Hematopoietic multipotent progenitor cell (in vitro differentiated cells): ENCODE data around the gene HERPUD1. TPM values are rescaled to one million over a fixed set of nuclear protein-coding genes. Genes with fewer than 3 reads are reported as not detected.
"Not testable (repeated sequence)": the region's sequence is repeated elsewhere in the genome, so short reads cannot be mapped to it uniquely, and the experiment has no call there.

Experiments used
- DNase-seq, 3 donors: peaks; one replicate each; pipeline ENCODE4 v3.0.0-alpha.2; 2011 to 2015; ENCODE audit warnings: low read depth in 2 of 3, low spot score in 2 of 3
- total RNA-seq: library from RNA; depleted of rRNA; stranded (reverse); fragments of >200 nt; gene quantifications from one replicate; pipeline ENCODE4 v1.2.3, GENCODE V29; 2012

The HERPUD1 gene
- total RNA-seq, 1 donor, result 52.2 TPM

DNA sequence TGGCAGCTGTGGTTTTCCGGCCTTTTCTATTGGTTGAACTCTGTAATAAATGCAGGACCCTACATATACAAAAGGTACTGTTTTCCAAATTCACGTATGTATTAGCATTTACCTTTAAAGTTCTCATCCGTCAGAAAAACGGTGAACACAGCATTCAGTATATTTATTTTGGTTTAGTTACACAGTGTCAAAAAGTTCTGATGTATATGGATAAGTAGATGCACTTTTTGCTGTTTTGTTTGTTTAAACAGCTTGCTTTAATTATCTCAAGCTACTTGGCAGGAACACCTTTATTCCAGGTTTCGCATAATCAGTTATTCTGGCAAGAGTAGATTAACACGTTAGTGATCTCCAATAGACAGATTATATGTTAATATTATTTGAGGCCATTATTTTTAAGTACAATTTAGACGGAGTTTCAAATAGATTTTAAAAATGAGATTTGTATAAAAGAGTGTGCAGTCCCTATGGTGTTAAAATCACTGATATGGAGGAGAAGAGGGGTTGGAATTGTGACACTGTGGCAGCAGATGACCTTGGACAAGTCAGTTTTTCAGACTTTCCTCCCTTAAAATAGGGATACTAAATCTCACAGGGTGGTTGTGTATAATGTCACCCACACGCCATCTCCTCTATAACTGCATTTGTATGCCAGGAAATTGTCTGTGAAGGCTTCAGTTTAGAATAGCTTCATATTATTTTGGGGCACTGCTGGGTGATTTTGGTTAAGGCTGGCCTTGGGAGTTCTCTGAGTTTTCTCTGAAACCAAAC lies 2.1 kb downstream of the HERPUD1 start:
- DNase-seq, result no peak

DNA sequence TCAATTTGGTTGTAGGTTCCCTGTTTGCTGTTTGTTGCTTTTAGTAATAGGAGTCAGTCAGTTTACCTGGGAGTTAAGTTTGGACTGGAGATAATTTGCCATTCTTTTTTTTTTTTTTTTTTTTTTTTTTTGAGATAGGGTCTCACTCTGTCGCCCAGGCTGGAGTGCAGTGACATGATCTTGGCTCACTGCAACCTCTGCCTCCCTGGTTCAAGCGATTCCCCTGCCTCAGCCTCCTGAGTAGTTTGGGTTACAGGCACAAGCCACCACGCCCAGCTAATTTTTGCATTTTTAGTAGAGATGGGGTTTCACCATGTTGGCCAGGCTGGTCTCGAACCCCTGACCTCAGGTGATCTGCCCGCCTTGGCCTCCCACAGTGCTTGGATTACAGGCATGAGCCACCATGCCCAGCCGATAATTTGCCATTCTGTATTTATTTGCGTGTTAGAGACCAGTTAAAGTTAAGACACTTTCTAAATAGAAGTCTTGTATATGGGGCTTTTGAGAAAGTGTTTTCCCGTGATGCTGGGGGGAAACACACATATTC lies 2.7 kb downstream of the HERPUD1 start:
- DNase-seq, result not testable (repeated sequence)

DNA sequence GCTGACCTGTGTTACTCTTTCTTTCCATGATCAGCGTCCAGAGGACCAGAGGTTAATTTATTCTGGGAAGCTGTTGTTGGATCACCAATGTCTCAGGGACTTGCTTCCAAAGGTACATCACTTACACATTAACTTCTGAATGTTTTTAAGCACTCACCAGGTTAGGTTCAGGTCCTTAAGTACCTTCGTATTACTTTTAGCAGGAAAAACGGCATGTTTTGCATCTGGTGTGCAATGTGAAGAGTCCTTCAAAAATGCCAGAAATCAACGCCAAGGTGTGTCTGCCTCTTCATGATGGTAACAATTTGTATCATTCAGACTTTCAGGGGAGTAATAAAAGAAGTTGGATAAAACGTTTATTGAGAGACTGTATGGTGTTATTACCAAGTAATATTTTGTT lies 3.3 kb downstream of the HERPUD1 start:
- DNase-seq, result no peak

DNA sequence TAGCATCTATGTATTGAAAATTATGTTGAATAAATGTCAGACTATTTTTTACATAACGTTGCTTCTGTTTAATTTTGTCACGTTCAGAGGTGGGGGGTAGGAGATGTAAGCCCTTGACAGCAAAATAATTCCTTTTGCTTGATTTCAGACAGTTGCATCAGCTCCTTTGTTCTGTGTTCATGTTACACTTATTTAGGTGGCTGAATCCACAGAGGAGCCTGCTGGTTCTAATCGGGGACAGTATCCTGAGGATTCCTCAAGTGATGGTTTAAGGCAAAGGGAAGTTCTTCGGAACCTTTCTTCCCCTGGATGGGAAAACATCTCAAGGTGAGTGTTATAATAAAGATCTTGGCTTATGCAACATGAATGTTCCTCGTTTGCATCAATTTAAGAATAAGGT lies 4.5 kb downstream of the HERPUD1 start:
- no peak for DNase-seq

DNA sequence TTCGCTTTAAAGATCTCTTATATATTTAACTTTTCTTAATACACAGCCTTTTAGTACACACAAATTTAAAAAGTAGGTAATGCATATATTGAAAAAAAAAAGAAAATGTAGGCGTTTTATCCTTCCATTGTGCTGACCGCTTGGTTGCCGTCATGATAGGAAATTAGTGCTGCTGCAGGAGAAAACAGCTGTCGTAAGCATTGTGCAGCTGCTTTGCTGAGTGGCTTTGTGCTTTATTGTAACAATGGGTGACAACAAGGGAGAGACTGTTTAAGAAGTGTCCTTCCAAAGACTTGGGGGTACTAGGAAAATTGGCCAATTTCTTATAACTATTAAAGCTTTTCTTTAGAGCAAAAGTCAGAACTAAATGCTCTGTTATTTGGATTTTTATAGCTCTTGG lies 5.0 kb downstream of the HERPUD1 start:
- DNase-seq, result no peak

DNA sequence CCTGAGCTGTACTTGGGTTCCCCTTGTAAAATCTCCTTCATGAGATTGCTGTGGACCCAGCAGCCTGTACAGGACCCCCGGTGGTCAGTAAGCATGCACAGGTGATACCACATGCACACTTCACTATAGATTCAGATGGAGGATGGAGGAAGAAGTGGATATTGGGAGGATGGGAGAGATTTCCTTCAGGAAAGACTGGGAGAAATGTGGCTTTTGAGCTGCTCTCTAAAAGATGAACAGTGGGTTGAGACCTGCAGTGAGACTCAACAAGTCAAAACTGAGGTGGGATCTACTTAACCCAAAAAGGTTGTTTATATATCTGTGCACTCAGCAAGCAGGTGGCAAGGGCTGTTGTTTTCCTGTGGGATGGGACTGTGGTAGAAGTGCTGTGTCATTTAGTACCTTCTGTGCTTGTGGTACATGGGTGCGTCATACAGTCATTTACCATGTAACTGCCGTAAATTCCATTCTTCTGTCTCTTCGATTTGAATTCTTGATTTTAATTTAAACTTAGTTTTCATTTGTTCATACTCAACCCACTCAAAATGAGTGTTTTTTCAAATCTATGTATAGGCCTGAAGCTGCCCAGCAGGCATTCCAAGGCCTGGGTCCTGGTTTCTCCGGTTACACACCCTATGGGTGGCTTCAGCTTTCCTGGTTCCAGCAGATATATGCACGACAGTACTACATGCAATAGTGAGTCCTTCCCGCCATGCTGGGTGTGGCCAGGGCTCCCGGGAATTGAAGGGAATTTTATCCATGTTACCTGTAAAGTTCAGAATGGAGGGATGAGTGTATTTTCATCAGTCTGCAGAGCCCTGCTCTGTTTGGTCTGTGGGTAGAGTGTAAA lies 6.9 kb downstream of the HERPUD1 start:
- DNase-seq, result no peak

DNA sequence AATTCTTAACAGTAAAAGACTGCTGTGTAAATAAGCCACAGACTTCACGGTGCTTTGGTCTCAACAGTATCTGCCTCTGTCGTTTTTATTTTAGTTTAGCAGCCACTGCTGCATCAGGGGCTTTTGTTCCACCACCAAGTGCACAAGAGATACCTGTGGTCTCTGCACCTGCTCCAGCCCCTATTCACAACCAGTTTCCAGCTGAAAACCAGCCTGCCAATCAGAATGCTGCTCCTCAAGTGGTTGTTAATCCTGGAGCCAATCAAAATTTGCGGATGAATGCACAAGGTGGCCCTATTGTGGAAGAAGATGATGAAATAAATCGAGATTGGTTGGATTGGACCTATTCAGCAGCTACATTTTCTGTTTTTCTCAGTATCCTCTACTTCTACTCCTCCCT lies 7.9 kb downstream of the HERPUD1 start:
- no peak for DNase-seq

DNA sequence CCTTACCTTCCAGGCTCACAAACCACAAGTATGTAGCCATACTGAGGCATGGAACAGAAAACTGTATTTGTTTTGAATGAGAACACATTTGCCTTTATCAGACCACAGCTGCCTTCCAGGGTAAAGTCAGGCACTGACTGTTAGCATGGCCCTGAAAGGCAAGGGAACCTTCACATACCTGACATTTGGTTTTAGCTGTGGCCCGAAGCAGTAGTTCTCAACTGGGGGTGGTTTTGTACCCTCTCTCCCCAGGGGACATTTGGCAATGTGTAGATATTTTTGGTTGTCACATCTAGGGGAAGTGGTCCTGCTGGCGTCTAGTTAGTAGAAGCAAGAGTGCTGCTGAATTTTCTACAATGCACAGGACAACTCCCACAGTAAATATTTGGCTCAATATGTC lies 9.2 kb downstream of the HERPUD1 start:
- DNase-seq, result no peak

DNA sequence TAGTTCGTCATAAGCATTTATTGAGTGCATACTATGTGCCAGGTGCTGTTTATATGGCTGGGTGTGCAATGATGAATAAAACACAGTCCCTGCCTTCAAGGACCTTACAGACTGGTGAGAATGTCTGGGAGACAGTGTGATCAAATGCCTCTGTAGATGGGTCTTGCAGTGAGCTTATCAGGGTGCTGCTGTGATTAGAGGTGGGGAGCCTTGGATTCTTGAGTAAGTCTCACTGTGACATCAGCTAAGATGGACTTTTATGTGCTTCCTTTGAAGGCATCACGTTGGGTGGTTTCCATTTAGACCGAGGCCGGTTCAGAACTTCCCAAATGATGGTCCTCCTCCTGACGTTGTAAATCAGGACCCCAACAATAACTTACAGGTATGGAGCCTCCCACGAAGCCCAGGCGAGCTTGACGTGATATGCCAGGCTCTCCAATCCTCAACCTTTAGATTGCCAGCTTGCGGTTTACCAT lies 10.0 kb downstream of the HERPUD1 start:
- no peak for DNase-seq

DNA sequence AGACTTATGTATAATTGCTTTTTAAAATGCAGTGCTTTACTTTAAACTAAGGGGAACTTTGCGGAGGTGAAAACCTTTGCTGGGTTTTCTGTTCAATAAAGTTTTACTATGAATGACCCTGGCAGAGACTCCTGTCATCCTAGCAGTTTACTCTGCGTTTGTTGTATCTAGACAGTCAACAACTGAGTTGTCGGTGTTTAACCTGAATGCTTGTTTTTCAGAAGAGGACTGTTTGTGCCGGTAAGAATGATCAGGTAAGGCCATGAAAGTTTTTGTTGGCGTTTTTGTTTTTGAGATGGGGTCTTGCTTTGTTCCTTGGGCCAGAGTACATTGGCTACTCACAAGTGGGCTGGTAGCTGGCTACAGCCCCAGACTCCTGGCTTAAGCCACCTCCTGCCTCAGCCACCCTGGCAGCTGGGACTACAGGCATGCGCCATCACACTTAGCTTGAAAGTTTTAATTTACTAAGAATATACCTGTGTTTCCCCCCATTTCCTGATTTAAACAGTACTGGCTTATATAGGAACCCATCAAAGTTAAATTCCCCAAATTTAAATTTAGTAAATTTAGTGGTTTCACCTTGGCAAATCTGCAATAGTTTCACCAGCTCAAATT lies 11.9 kb downstream of the HERPUD1 start:
- no peak for DNase-seq

DNA sequence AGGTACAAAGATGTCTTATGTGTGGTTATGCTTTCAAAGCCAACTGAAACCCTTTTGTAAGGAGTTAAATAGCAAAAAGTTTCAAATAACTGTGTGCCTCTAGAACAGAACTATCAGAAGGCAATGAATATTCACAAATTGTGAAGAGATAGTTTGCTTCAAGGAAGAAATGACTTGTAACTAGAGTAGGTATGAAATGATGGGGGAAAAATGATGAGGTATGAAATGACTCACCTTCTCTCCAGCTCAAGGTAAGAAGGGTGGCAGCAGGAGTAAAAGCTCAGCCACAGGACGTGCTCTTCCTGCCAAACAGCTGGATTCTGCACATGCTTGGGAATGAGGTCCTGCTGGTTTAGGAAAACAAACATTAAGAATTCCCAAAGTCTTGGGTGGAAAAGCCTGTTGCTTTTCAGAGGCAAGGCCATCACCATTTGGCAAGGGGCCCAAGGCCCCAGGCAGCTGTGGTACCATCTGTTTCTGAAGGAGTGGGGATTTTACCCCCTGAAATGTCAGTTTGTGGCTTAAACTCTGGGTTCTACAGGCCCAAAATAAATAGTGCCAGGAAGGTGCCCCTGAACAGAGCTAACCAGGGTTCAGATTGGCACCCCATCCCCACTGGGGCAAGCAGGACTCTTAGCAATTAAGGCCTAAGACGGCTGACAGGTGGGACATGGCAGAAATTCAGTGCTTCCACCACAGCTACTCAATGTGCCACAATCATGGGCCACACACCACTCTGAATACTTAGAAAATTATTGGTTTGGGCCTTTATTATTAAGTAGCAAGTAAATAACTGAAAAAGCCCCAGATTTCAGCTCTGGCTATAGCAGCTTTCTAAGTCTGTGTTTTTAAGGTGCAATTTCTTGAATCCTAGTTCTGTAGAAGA lies 13.3 kb downstream of the HERPUD1 start:
- no peak for DNase-seq

DNA sequence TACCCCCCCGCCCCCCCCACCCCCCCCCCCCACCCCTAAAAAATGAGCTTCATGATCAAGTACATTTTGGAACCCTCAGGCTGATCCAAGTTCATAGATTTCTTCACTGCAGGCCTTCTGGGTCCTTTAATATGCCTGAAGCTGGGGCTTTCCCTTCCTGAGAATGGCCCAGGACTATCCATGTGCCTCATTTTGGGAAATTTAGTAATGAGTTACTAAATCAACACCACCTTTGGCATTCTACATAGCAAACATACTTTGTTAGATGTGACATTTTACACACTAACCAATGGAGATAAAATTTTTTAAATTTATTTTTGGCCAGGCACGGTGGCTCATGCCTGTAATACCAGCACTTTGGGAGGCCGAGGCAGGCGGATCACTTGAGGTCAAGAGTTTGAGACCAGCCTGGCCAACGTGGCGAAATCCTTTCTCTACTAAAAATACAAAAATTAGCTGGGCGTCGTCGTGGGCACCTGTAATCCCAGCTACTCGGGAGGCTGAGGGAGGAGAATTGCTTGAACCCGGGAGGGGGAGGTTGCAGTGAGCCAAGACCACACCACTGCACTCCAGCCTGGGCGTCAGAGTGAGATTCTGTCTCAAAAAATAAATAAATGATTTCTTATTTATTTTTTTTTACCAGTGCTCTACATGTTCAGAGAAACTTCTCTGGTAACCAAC lies 14.0 kb downstream of the HERPUD1 start:
- DNase-seq, result no peak

DNA sequence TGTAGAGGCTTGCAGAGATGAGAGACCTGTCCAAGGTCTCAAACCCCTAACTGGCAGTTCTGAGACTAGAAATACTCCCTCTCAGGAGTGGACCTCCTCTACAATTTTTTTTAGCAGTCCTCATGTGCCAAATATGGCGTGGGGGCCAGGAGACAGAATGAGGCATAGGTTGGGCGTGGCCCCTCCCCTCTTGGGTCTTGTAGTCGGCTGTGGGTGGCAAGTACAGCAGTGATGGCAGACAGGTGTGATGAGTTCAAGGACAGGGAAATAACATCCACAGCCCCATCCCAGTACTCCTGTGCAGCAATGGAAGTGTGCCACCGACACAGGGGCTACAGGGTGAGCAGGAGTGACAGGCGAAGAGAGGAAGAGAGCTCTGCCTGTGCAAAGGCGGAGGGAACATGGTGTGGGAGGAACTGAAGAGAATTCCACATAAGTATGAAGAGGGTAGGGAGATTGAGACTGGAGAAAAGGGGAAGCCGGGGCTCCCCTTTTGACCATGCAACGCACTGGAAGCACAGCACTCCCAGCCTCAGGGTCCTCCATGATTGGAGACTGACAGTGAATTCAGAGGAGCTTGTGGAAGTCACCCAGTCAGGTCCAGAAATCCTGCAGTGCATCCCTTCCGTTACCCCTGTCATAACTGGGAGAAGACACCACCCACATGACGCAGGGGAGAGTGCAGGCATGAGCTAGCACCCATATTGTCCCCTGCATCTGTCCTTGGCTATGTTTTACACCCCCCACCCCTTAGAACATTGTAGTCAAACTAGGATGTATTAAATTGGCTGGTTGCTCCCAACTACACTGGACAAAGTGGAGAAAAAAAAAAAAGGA lies 15.0 kb downstream of the HERPUD1 start:
- no peak for DNase-seq

DNA sequence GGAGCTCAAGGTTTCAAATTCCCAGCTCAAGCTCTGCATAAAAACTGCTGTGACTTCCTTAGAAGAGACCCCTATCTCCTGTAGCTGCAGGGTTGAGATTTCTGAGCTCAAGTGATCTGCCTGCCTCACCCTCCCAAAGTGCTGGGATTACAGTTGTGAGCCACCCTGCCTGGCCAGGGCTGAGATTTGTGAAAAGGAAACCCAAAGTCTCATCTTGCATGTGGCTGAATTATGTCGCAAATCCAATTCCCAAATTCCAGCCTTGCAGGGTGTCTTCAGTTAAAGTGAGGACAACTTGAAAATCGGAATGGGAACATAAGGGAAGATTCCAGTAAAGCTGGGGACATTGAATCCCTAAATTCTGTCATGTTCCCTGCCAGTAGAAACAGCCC lies 15.7 kb downstream of the HERPUD1 start:
- no peak for DNase-seq

DNA sequence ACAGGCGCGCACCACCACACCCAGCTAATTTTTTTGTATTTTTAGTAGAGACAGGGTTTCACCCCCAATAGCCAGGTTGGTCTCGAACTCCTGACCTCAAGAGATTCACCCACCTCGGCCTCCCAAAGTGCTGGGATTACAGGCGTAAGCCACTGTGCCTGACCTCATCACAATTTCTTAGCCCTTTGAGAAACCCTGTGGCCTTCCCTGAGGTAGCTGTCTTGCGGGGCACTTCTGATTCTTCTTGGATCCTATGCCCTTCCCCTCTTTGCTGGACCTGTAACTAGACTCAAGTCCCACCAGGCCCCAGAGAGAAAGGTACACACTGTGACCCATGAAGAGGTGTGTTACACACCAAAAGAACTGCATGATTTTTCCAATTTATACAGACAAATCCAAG lies 16.3 kb downstream of the HERPUD1 start:
- no peak for DNase-seq

DNA sequence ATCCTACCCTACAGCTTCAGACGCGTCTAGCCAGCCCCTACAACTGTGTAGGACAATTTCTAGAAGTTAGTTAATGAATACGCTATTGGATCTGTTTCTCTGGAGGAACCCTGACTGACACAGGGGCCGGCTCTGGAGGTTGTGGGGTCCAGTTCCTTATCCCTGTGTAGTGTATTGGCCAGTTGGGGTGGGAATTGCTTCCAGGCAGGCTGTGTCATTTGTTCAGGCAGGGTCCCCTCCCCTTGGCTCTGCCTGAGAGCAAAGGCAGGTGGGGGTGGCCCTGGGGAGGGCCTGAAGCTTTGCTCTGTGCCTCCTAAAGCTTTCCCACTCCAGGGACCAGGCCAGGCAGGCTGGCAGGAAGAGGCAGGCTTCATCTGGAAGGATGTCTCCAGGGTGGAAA lies 18.1 kb downstream of the HERPUD1 start:
- DNase-seq, result no peak

DNA sequence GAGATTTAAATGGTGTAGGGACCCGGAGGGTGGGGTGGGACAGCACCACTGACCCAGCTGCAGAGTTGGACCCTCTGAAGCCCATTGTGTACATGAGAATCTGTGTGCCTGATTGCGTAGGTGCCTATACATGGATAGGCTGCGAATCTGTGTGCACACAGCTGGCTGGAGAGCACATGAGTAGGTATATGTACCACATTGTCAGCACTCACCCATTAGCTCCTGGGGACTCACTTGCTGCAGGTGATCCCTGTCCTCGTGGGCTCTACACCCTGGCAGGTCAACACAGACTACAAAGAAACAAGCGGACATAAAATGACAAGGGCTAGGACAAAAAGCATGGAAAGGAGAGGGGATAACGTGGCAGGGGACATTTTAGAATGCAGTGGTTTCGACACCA lies 18.5 kb downstream of the HERPUD1 start:
- no peak for DNase-seq

DNA sequence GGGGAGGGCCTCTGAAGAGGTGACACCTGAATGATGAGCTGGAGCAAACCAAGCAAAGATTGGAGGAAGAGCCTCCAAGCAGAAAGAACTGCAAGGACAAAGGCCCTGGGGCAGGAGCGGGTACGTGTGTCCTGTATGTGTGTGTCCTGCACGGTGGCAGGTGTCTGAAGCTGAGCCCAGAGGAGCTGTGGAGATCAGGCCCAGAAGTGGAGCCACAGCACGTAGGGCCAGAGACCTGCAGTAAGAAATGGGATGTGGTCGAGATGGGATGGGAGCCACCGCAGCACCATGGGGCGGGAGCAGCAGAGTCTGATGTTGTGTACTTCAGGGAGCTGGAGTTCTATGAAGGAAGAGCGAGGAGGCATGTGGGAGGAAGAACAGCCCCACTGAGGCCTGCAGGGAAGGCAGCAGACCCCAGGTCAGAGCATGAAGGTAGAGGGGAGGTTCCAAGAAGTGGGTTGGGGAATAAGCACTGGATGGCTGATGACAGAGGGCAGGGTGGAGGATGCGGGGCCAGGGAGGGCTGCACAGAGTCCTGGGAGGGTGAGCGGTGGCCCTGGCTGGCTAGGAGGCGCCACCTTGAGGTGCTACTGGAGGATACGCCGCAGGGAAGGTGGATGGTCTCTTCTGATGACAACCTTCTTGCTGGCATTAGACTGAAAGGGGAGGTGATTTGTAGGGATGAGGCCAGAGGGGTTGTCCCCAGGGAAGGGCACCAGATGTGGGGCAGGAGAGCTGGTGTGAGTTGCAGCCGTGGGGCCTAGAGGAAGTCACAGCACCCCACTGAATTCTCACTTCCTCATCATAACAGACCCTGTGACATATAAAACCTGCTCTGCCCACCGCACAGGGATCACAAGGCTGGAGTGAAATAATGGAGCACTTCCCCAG lies 19.2 kb downstream of the HERPUD1 start:
- DNase-seq, result peak in 2 of 3 donors; percentile 60
